HCT116 (cell line): ENCODE measurements around the gene THEMIS2.

Experiments
- CEBPB ChIP-seq: IDR thresholded peaks from 2 replicates; pipeline ENCODE4 v1.6.1; 2012; ENCODE audit warnings: low read depth
- EGR1 ChIP-seq: IDR thresholded peaks from 2 replicates; pipeline ENCODE4 v1.6.1; 2012; ENCODE audit warnings: low read depth
- EZH2 ChIP-seq: fragments of 200-600 bp; sonication (generic); IDR thresholded peaks from 2 replicates; pipeline ENCODE4 v1.6.1; 2017; ENCODE audit warnings: antibody characterized with exemption, mixed run types
- POLR2A ChIP-seq: IDR thresholded peaks from 2 replicates; pipeline ENCODE4 v1.7.0; 2011; ENCODE audit warnings: borderline replicate concordance; ENCODE audit not compliant: insufficient read depth, insufficient read length; ENCODE audit errors: extremely low read depth
- POLR2AphosphoS5 ChIP-seq: IDR thresholded peaks from 2 replicates; pipeline ENCODE4 v1.6.1; 2011; ENCODE audit warnings: mild to moderate bottlenecking, low read depth, low read length, moderate library complexity
- RAD21 ChIP-seq: IDR thresholded peaks from 2 replicates; pipeline ENCODE4 v1.6.1; 2012; ENCODE audit warnings: low read depth, mild to moderate bottlenecking
- SIN3A ChIP-seq: IDR thresholded peaks from 2 replicates; pipeline ENCODE4 v1.6.1; 2012; ENCODE audit warnings: low read depth
- SRF ChIP-seq: IDR thresholded peaks from 2 replicates; pipeline ENCODE4 v1.6.1; 2012; ENCODE audit warnings: low read depth
- TCF7L2 ChIP-seq: IDR thresholded peaks from 2 replicates; pipeline ENCODE4 v1.7.0; 2011; ENCODE audit warnings: borderline replicate concordance, inconsistent platforms; ENCODE audit not compliant: insufficient read depth, insufficient read length; ENCODE audit errors: extremely low read depth
- YY1 ChIP-seq: IDR thresholded peaks from 2 replicates; pipeline ENCODE4 v1.6.1; 2011; ENCODE audit warnings: low read length, low read depth, moderate library complexity, mild to moderate bottlenecking; ENCODE audit not compliant: insufficient replicate concordance; ENCODE audit errors: extremely low read depth
- TF ChIP-seq, protein P1 (sequence below), 3 experiments: fragments of 200-600 bp in 1 of 3; sonication (generic) in 1 of 3; IDR thresholded peaks in 2 of 3; conservative IDR thresholded peaks in 1 of 3; 2 replicates each; pipeline ENCODE4 v1.5.1; 2012 to 2017; ENCODE audit warnings: low read depth in 2 of 3, low read length in 2 of 3, antibody characterized with exemption in 1 of 3, borderline replicate concordance in 1 of 3, control low read depth in 1 of 3, mild to moderate bottlenecking in 1 of 3, mixed read lengths in 1 of 3, mixed run types in 1 of 3, moderate library complexity in 1 of 3; ENCODE audit not compliant: insufficient read depth in 1 of 3
- TF ChIP-seq, protein P2 (sequence below): IDR thresholded peaks from 2 replicates; pipeline ENCODE4 v1.6.1; 2012
- TF ChIP-seq, protein P3 (sequence below): IDR thresholded peaks from 2 replicates; pipeline ENCODE4 v1.6.1; 2012

DNA sequence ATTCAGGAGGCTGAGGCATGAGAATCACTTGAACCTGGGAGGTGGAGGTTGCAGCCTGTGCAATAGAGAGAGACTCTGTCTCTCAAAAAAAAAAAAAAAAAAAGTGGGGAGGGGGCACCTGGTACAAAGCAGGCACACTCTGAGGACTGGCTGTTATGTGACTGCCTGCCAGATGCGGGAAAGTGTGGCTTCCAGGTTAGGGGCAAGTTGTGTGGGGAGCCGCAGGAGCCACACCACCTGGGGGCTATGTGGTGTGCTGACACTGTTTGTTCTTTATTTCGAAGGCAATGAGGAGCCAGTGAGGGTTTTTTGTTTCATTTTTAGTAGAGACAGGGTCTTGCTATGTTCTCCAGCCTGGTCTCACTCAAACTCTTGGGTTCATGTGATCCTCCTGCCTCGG, 5.7 kb downstream of the THEMIS2 start:
- TF ChIP-seq POLR2AphosphoS5, result no peak
- TF ChIP-seq, protein P1, sequence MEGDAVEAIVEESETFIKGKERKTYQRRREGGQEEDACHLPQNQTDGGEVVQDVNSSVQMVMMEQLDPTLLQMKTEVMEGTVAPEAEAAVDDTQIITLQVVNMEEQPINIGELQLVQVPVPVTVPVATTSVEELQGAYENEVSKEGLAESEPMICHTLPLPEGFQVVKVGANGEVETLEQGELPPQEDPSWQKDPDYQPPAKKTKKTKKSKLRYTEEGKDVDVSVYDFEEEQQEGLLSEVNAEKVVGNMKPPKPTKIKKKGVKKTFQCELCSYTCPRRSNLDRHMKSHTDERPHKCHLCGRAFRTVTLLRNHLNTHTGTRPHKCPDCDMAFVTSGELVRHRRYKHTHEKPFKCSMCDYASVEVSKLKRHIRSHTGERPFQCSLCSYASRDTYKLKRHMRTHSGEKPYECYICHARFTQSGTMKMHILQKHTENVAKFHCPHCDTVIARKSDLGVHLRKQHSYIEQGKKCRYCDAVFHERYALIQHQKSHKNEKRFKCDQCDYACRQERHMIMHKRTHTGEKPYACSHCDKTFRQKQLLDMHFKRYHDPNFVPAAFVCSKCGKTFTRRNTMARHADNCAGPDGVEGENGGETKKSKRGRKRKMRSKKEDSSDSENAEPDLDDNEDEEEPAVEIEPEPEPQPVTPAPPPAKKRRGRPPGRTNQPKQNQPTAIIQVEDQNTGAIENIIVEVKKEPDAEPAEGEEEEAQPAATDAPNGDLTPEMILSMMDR (IDR thresholded peaks at IDR 0.05 in 2 of 3, conservative IDR thresholded peaks at IDR 0.05 in 1 of 3; ENCODE audit: borderline replicate concordance in 1 of 3, insufficient read depth in 1 of 3, low read depth in 2 of 3, low read length in 2 of 3), result no peak
- no peak for TF ChIP-seq TCF7L2
- no peak for TF ChIP-seq EGR1
- no peak for TF ChIP-seq RAD21
- no peak for TF ChIP-seq YY1
- TF ChIP-seq, protein P2, sequence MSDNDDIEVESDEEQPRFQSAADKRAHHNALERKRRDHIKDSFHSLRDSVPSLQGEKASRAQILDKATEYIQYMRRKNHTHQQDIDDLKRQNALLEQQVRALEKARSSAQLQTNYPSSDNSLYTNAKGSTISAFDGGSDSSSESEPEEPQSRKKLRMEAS, result no peak
- TF ChIP-seq POLR2A, result no peak
- TF ChIP-seq, protein P3, sequence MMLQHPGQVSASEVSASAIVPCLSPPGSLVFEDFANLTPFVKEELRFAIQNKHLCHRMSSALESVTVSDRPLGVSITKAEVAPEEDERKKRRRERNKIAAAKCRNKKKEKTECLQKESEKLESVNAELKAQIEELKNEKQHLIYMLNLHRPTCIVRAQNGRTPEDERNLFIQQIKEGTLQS, result no peak
- no peak for TF ChIP-seq CEBPB
- TF ChIP-seq EZH2, result no peak
- no peak for TF ChIP-seq SIN3A
- TF ChIP-seq SRF, result no peak
